Measurements from ENCODE around the gene MAP7. TPM values are rescaled to one million over a fixed set of nuclear protein-coding genes. Genes with fewer than 3 reads are reported as not detected.
A peak's percentile ranks its signal among the peaks of the same experiment; 100 is the strongest.
"Not testable (repeated sequence)": the region's sequence is repeated elsewhere in the genome, so short reads cannot be mapped to it uniquely, and the experiment has no call there.

The MAP7 gene
- 0.23 TPM for polyA plus RNA-seq (2013, experiment 1 of 2; ENCODE audit: insufficient read length)
- 0.35 TPM for polyA plus RNA-seq (2013, experiment 2 of 2; ENCODE audit: insufficient read length)

GRCh38 chr6:136550330-136551071 lies at the start of gene MAP7:
Gene MAP7, minus strand, starts transcription at chr6:136550422. Its CDS starts 14 bp downstream, at chr6:136550408.
- DNase-seq = peak; percentile 4

- DNase-seq = peak; percentile 57
These were observed 49.2 kb upstream of the MAP7 start for GRCh38 chr6:136599329-136600011.

- DNase-seq = no peak
These were observed 47.8 kb upstream of the MAP7 start for GRCh38 chr6:136598048-136598447.

GRCh38 chr6:136594671-136595070 lies 44.4 kb upstream of the MAP7 start:
- DNase-seq = no peak

GRCh38 chr6:136593748-136594490 lies 43.7 kb upstream of the MAP7 start:
- DNase-seq = peak; percentile 95

- peak; percentile 25 for DNase-seq
These were observed 42.9 kb upstream of the MAP7 start for GRCh38 chr6:136592930-136593673.

- no peak for DNase-seq
These were observed 41.4 kb upstream of the MAP7 start for GRCh38 chr6:136591617-136592016.

GRCh38 chr6:136590846-136591245 lies 40.6 kb upstream of the MAP7 start:
- DNase-seq = not testable (repeated sequence)

- DNase-seq = no peak
These were observed 37.3 kb upstream of the MAP7 start for GRCh38 chr6:136587527-136587926.

GRCh38 chr6:136586295-136586694 lies 36.1 kb upstream of the MAP7 start:
- peak; percentile 88 for DNase-seq

- DNase-seq = not testable (repeated sequence)
These were observed 35.3 kb upstream of the MAP7 start for GRCh38 chr6:136585523-136585922.

- not testable (repeated sequence) for DNase-seq
These were observed 34.1 kb upstream of the MAP7 start for GRCh38 chr6:136584290-136584689.

GRCh38 chr6:136582711-136583471 lies 32.7 kb upstream of the MAP7 start:
- DNase-seq = peak; percentile 79

GRCh38 chr6:136579800-136580199 lies 29.6 kb upstream of the MAP7 start:
- no peak for DNase-seq

- no peak for DNase-seq
These were observed 26.6 kb upstream of the MAP7 start for GRCh38 chr6:136576821-136577220.

GRCh38 chr6:136571496-136571895 lies 21.3 kb upstream of the MAP7 start:
- no peak for DNase-seq

- no peak for DNase-seq
These were observed 20.8 kb upstream of the MAP7 start for GRCh38 chr6:136571065-136571464.

GRCh38 chr6:136568129-136568528 lies 17.9 kb upstream of the MAP7 start:
- no peak for DNase-seq

- DNase-seq = no peak
These were observed 17.5 kb upstream of the MAP7 start for GRCh38 chr6:136567688-136568087.

- DNase-seq = no peak
These were observed 16.6 kb upstream of the MAP7 start for GRCh38 chr6:136566851-136567250.

- no peak for DNase-seq
These were observed 15.8 kb upstream of the MAP7 start for GRCh38 chr6:136566007-136566487.

All from fibroblast of skin of scalp (primary cell).